IPS DF 6.9 (cell line): ENCODE results near the gene NLRP6.
"Not testable (repeated sequence)": the region's sequence is repeated elsewhere in the genome, so short reads cannot be mapped to it uniquely, and the experiment has no call there.

Source experiments
- DNase-seq: peaks from one replicate; pipeline ENCODE4 v3.0.0-alpha.2; 2013; ENCODE audit warnings: low read depth, low spot score
- H3K27ac ChIP-seq: one replicate; pipeline ENCODE4 v1.5.1; 2013; ENCODE audit warnings: low read length, control low read depth
- H3K27me3 ChIP-seq: 2 replicates; pipeline ENCODE4 v1.6.1; 2013; ENCODE audit warnings: mild to moderate bottlenecking, low read length; ENCODE audit not compliant: control insufficient read depth, insufficient read depth
- H3K36me3 ChIP-seq: 2 replicates; pipeline ENCODE4 v1.6.1; 2013; ENCODE audit warnings: low read length; ENCODE audit not compliant: control insufficient read depth, insufficient read depth
- H3K4me1 ChIP-seq: 2 replicates; pipeline ENCODE4 v1.6.1; 2013; ENCODE audit warnings: low read length; ENCODE audit not compliant: control insufficient read depth, insufficient read depth
- H3K4me3 ChIP-seq: 2 replicates; pipeline ENCODE4 v1.5.1; 2013; ENCODE audit warnings: mild to moderate bottlenecking, low read length
- H3K9me3 ChIP-seq: 2 replicates; pipeline ENCODE4 v1.6.1; 2013; ENCODE audit warnings: low read length, inconsistent platforms; ENCODE audit not compliant: control insufficient read depth, insufficient read depth
- WGBS: extraction: QIAGEN DNeasy Blood & Tissue Kit; methylation state at CpG from one replicate; pipeline ENCODE4 v1.1.7; 2013; ENCODE audit warnings: mixed read lengths, missing lambda C conversion rate; ENCODE audit not compliant: insufficient read length, insufficient coverage; 5-methylcytosine and 5-hydroxymethylcytosine counted together

NLRP6 gene

GRCh38 chr11:256952-257737 is 21.1 kb upstream of the NLRP6 start:
- no peaks in the 10 kb centered on the region for H3K4me1 ChIP-seq
- H3K27me3 ChIP-seq: no peaks in the 10 kb centered on the region
- H3K4me3 ChIP-seq: no peak overlapping the region
- no peak overlapping the region for H3K27ac ChIP-seq
- H3K36me3 ChIP-seq: peaks cover 4% of the 10 kb centered on the region; the same call in 1 of the 2 replicates
- no peaks in the 10 kb centered on the region for H3K9me3 ChIP-seq
- DNase-seq: no peak
- no CpG with 5 or more reads among the region's 14 CpGs for WGBS

- Histone ChIP-seq H3K4me1 (no peaks in the 10 kb centered on the region), H3K9me3 (no peaks in the 10 kb centered on the region), H3K27ac (no peak overlapping the region), H3K36me3 (no peaks in the 10 kb centered on the region; the same call in 1 of the 2 replicates), H3K4me3 (no peak overlapping the region), H3K27me3 (no peaks in the 10 kb centered on the region)
- no CpG with 5 or more reads among the region's 15 CpGs for WGBS
- DNase-seq: no peak
These were observed 20.3 kb upstream of the NLRP6 start for GRCh38 chr11:257766-258493.

- Histone ChIP-seq H3K4me1 (no peaks in the 10 kb centered on the region), H3K4me3 (no peak overlapping the region), H3K36me3 (no peaks in the 10 kb centered on the region), H3K27ac (no peak overlapping the region), H3K27me3 (no peaks in the 10 kb centered on the region), H3K9me3 (no peaks in the 10 kb centered on the region)
- WGBS: no CpG with 5 or more reads among the region's 10 CpGs
- no peak for DNase-seq
These were observed 18.8 kb upstream of the NLRP6 start for GRCh38 chr11:259413-259812.

GRCh38 chr11:261624-262023 is 16.6 kb upstream of the NLRP6 start:
- no peaks in the 10 kb centered on the region for H3K27me3 ChIP-seq
- no peaks in the 10 kb centered on the region for H3K4me1 ChIP-seq
- H3K27ac ChIP-seq: no peak overlapping the region
- H3K36me3 ChIP-seq: no peaks in the 10 kb centered on the region
- no CpG with 5 or more reads among the region's 4 CpGs for WGBS
- no peak overlapping the region for H3K4me3 ChIP-seq
- no peaks in the 10 kb centered on the region for H3K9me3 ChIP-seq
- no peak for DNase-seq

GRCh38 chr11:266676-267439 is 11.3 kb upstream of the NLRP6 start:
- Histone ChIP-seq H3K4me1 (no peaks in the 10 kb centered on the region), H3K4me3 (no peak overlapping the region), H3K27me3 (no peaks in the 10 kb centered on the region), H3K36me3 (no peaks in the 10 kb centered on the region), H3K9me3 (no peaks in the 10 kb centered on the region), H3K27ac (no peak overlapping the region)
- WGBS: no CpG with 5 or more reads among the region's 13 CpGs
- no peak for DNase-seq

- Histone ChIP-seq H3K4me3 (no peak overlapping the region), H3K27me3 (no peaks in the 10 kb centered on the region), H3K36me3 (no peaks in the 10 kb centered on the region), H3K9me3 (no peaks in the 10 kb centered on the region), H3K27ac (no peak overlapping the region), H3K4me1 (no peaks in the 10 kb centered on the region; the same call in 1 of the 2 replicates)
- no peak for DNase-seq
- WGBS: no CpG with 5 or more reads among the region's 18 CpGs
These were observed 10.7 kb upstream of the NLRP6 start for GRCh38 chr11:267491-267994.

GRCh38 chr11:268716-269145 is 9.5 kb upstream of the NLRP6 start:
- H3K27me3 ChIP-seq, H3K4me3 ChIP-seq, H3K9me3 ChIP-seq, DNase-seq, H3K36me3 ChIP-seq, H3K4me1 ChIP-seq, H3K27ac ChIP-seq: not testable (repeated sequence)
- WGBS: no CpG with 5 or more reads among the region's 16 CpGs

- no peak overlapping the region for H3K27ac ChIP-seq
- no peaks in the 10 kb centered on the region for H3K36me3 ChIP-seq
- H3K9me3 ChIP-seq: no peaks in the 10 kb centered on the region
- H3K4me3 ChIP-seq: no peak overlapping the region
- WGBS: no CpG with 5 or more reads among the region's 21 CpGs
- H3K4me1 ChIP-seq: no peaks in the 10 kb centered on the region; the same call in 1 of the 2 replicates
- no peaks in the 10 kb centered on the region for H3K27me3 ChIP-seq
- DNase-seq: no peak
These were observed 8.9 kb upstream of the NLRP6 start for GRCh38 chr11:269146-269890.

- no peak for DNase-seq
- H3K36me3 ChIP-seq: no peaks in the 10 kb centered on the region
- H3K4me3 ChIP-seq: no peak overlapping the region
- H3K27me3 ChIP-seq: no peaks in the 10 kb centered on the region
- H3K4me1 ChIP-seq: no peaks in the 10 kb centered on the region; the same call in 1 of the 2 replicates
- WGBS: no CpG with 5 or more reads among the region's 18 CpGs
- no peak overlapping the region for H3K27ac ChIP-seq
- H3K9me3 ChIP-seq: no peaks in the 10 kb centered on the region
These were observed 7.5 kb upstream of the NLRP6 start for GRCh38 chr11:270451-271318.
